Parathyroid adenoma (tissue), 2 donors: ENCODE results near the gene DPYD.

Source experiments
- H2AFZ ChIP-seq: fragments of 300-600 bp; sonication (generic); one replicate; pipeline ENCODE4 v1.7.0; 2017; ENCODE audit warnings: antibody characterized with exemption, mild to moderate bottlenecking
- H3K27ac ChIP-seq: fragments of 300-600 bp; sonication (generic); one replicate; pipeline ENCODE4 v1.7.0; 2017
- H3K27me3 ChIP-seq: fragments of 300-600 bp; sonication (generic); one replicate; pipeline ENCODE4 v1.7.0; 2017; ENCODE audit warnings: low read length; ENCODE audit not compliant: control insufficient read depth, insufficient read depth
- H3K36me3 ChIP-seq: fragments of 300-600 bp; sonication (generic); one replicate; pipeline ENCODE4 v1.7.0; 2017; ENCODE audit warnings: low read length; ENCODE audit not compliant: control insufficient read depth, insufficient read depth
- H3K4me1 ChIP-seq: fragments of 300-600 bp; sonication (generic); one replicate; pipeline ENCODE4 v1.7.0; 2017; ENCODE audit warnings: control low read depth
- H3K4me2 ChIP-seq: fragments of 300-600 bp; sonication (generic); one replicate; pipeline ENCODE4 v1.7.0; 2017; ENCODE audit warnings: low read length
- H3K4me3 ChIP-seq: fragments of 300-600 bp; sonication (generic); one replicate; pipeline ENCODE4 v1.7.0; 2017; ENCODE audit warnings: low read depth, low read length
- H3K79me2 ChIP-seq: fragments of 300-600 bp; sonication (generic); one replicate; pipeline ENCODE4 v1.7.0; 2017; ENCODE audit warnings: control low read depth
- H3K9ac ChIP-seq: fragments of 300-600 bp; sonication (generic); one replicate; pipeline ENCODE4 v1.7.0; 2017; ENCODE audit warnings: mild to moderate bottlenecking
- H3K9me3 ChIP-seq: fragments of 300-600 bp; sonication (generic); one replicate; pipeline ENCODE4 v1.7.0; 2017; ENCODE audit warnings: low read length; ENCODE audit not compliant: control insufficient read depth
- CTCF ChIP-seq: fragments of 300-600 bp; sonication (generic); IDR thresholded peaks from one replicate; pipeline ENCODE4 v1.7.0; 2017; ENCODE audit warnings: antibody characterized with exemption, mild to moderate bottlenecking
- donor health status: primary hyperparathyroidism.

DPYD gene

DNA sequence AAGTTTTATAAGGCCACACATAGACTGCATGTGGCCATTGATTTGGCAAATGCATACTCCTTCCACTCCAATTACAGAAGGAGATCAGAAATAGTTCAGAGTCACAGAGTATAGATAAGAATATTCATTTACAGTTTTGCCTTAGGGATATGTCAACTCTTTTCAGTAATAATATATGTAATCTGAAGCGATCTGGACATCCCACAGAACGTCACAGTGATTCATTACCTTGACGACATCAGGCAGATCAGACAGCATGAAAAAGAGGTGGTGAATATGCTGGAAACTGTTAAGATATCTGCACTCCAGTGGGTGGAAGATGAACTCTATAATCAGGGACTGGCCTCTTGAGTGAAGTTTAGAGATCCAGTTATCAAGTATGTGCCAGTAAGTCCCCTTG lies 240.4 kb downstream of the DPYD start:
- no peaks in the 10 kb centered on the region for H3K4me1 ChIP-seq
- H3K4me3 ChIP-seq = no peak overlapping the region
- TF ChIP-seq CTCF = no peak
- H2AFZ ChIP-seq = no peak overlapping the region
- H3K27me3 ChIP-seq = no peaks in the 10 kb centered on the region
- H3K79me2 ChIP-seq = no peaks in the 10 kb centered on the region
- no peaks in the 10 kb centered on the region for H3K36me3 ChIP-seq
- H3K4me2 ChIP-seq = no peak overlapping the region
- no peaks in the 10 kb centered on the region for H3K9me3 ChIP-seq
- H3K27ac ChIP-seq = no peak overlapping the region
- H3K9ac ChIP-seq = no peak overlapping the region

GRCh38 chr1:97677702-97678101 lies 243.1 kb downstream of the DPYD start:
- no peaks in the 10 kb centered on the region for H3K4me1 ChIP-seq
- no peak overlapping the region for H3K4me2 ChIP-seq
- H3K9me3 ChIP-seq = no peaks in the 10 kb centered on the region
- H3K27me3 ChIP-seq = no peaks in the 10 kb centered on the region
- H3K36me3 ChIP-seq = no peaks in the 10 kb centered on the region
- TF ChIP-seq CTCF = no peak
- no peak overlapping the region for H3K27ac ChIP-seq
- H2AFZ ChIP-seq = no peak overlapping the region
- H3K9ac ChIP-seq = no peak overlapping the region
- H3K79me2 ChIP-seq = no peaks in the 10 kb centered on the region
- no peak overlapping the region for H3K4me3 ChIP-seq

GRCh38 chr1:97674517-97674916 lies 246.3 kb downstream of the DPYD start:
- no peaks in the 10 kb centered on the region for H3K36me3 ChIP-seq
- no peak overlapping the region for H3K4me3 ChIP-seq
- TF ChIP-seq CTCF = no peak
- H3K9me3 ChIP-seq = no peaks in the 10 kb centered on the region
- no peak overlapping the region for H2AFZ ChIP-seq
- H3K79me2 ChIP-seq = no peaks in the 10 kb centered on the region
- H3K27me3 ChIP-seq = no peaks in the 10 kb centered on the region
- H3K4me1 ChIP-seq = no peaks in the 10 kb centered on the region
- no peak overlapping the region for H3K27ac ChIP-seq
- no peak overlapping the region for H3K9ac ChIP-seq
- H3K4me2 ChIP-seq = no peak overlapping the region

DNA sequence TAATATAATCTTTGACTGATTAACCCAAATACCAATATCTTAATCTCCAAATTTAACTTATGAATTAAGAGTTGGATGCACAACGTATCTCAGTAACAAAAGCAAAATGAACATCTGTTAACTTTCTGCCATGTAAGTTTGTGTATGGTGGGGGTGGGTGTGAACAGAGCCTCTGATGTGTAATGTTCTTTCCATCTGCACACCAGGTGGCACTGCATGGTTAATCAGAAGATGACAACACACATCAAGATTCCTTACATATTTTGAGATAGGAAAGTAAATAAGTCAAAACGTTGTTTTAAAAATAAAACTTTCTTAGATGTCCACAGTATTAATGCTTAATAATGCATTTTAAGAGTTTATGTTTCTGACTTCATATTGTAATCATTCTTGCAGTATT lies 251.9 kb downstream of the DPYD start:
- Histone ChIP-seq H2AFZ (no peak overlapping the region), H3K79me2 (no peaks in the 10 kb centered on the region), H3K4me3 (no peak overlapping the region), H3K4me2 (no peak overlapping the region), H3K9ac (no peak overlapping the region), H3K36me3 (no peaks in the 10 kb centered on the region), H3K9me3 (no peaks in the 10 kb centered on the region), H3K27ac (no peak overlapping the region), H3K4me1 (no peaks in the 10 kb centered on the region), H3K27me3 (no peaks in the 10 kb centered on the region)
- no peak for TF ChIP-seq CTCF

DNA sequence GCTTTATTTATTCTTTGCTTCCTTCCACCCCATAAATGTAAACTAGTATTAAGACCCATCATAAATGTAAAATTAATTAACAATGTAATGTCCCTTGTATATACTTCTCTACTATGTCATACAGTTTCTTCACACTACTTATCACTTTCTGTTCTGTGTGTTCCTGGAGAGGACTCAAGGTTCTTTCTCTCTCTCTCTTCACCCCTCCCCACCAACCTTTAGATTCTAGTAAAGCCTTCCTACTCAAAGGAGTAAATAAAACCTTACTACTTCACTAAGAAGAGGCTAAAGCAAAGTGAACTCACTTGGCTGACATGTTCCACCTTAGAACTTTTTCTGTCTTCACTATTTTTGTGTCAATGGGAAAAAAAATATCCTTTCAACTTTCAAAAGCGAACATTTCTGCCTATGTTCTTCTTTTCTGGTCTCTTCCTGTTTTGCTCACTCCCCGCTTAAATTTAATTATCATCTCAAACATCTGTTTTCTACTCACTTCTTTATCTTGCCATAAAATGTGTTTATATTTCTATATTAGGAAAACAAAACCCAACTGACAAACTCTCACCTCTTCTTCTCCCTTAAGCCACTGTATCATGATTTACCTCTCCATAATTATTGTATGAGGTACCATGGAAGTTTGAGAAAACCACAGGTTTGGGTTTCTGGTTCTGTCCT lies 260.3 kb downstream of the DPYD start:
- H2AFZ ChIP-seq = no peak overlapping the region
- no peaks in the 10 kb centered on the region for H3K4me1 ChIP-seq
- H3K27me3 ChIP-seq = no peaks in the 10 kb centered on the region
- no peaks in the 10 kb centered on the region for H3K36me3 ChIP-seq
- H3K4me2 ChIP-seq = no peak overlapping the region
- no peaks in the 10 kb centered on the region for H3K79me2 ChIP-seq
- no peaks in the 10 kb centered on the region for H3K9me3 ChIP-seq
- H3K4me3 ChIP-seq = no peak overlapping the region
- no peak for TF ChIP-seq CTCF
- H3K27ac ChIP-seq = no peak overlapping the region
- no peak overlapping the region for H3K9ac ChIP-seq
